ENCODE results near the gene RAB14. TPM values are rescaled to one million over a fixed set of nuclear protein-coding genes. Genes with fewer than 3 reads are reported as not detected.
A peak's percentile ranks its signal among the peaks of the same experiment; 100 is the strongest.
"Not testable (repeated sequence)": the region's sequence is repeated elsewhere in the genome, so short reads cannot be mapped to it uniquely, and the experiment has no call there.

Gene RAB14
- total and polyA plus RNA-seq, 7 experiments from 2014 or later: 30.5 to 66.5 (median 46.4) TPM

DNA sequence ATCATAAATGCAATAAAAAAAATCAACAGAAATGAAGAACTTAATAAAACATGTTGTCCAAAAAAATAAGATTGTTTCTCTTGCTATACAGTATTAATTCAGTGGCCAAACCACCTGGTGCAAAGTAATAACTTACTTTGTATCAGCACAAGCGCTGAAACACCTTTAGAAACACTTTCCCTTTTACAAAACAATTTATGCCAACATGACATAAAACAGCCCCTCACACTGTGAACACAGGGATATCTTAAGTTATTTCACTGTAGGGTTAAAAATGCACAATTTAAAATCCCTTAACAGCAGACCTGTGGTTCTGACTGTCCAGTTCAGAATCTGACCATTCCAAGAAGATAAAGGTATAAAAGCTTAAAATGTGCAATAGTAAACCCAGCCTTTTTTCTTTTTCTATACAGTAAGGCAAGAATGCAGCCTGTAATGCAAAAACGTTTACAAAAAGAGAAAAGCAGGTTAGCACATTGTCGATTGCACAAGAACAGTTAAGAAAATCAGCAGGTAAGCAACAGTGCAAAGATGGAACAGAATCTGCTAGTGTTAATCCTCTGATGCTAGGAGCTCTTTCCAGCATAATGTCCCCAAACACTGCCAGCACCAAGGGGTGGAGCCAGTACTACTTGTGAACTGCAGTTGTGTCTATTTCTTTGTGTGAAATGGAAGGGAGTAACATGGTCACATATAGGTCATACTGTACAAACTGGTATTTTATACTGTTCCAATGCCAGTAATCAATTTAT, 21.6 kb downstream of the RAB14 start:
- no peaks in the 10 kb centered on the region for H3K9me3 Mint-ChIP-seq
- H3K36me3 ChIP-seq (ENCODE audit: control insufficient read depth in 2 of 3, insufficient read depth in 3 of 3, low read length in 3 of 3): peaks cover 7 to 38% (median 11%) of the 10 kb centered on the region in 3 experiments
- H3K27ac Mint-ChIP-seq: peak overlapping the region; percentile 2 to 74 (median 53)
- DNase-seq: no peak
- no peak overlapping the region for H3K4me3 ChIP-seq (ENCODE audit: low read length)
- no peaks in the 10 kb centered on the region for H3K9me3 ChIP-seq (ENCODE audit: control insufficient read depth in 2 of 3, low read length in 3 of 3)
- intact Hi-C loops (cut with micrococcal nuclease): loop anchor here in 1 of 2 donors (10.0 kb wide), 1 partner anchor 415 kb away; no protein-coding TSS in a partner anchor
- H3K4me1 Mint-ChIP-seq: peaks cover 4 to 37% (median 28%) of the 10 kb centered on the region in 7 donors
- peak overlapping the region; percentile 10 for H3K27ac ChIP-seq (ENCODE audit: low read depth, low read length)
- no peaks in the 10 kb centered on the region for H3K27me3 Mint-ChIP-seq
- no peaks in the 10 kb centered on the region for H3K27me3 ChIP-seq (ENCODE audit: control insufficient read depth in 2 of 2, insufficient read depth in 2 of 2, low read length in 2 of 2)
- peaks cover under 1 to 4% of the 10 kb centered on the region in 2 donors for H3K4me1 ChIP-seq (ENCODE audit: control insufficient read depth in 2 of 2, insufficient read depth in 2 of 2, low read length in 2 of 2)
- no peak for ATAC-seq
- POLR2A ChIA-PET: no interaction called here
- CTCF ChIA-PET: no interaction called here
- peaks cover 5 to 37% (median 26%) of the 10 kb centered on the region in 5 donors for H3K36me3 Mint-ChIP-seq
- H3K4me3 Mint-ChIP-seq: no peak overlapping the region

- H3K27me3 Mint-ChIP-seq; CTCF ChIA-PET; H3K27ac ChIP-seq (ENCODE audit: low read depth, low read length); DNase-seq; H3K9me3 Mint-ChIP-seq; H3K9me3 ChIP-seq (ENCODE audit: control insufficient read depth in 2 of 3, low read length in 3 of 3); POLR2A ChIA-PET; H3K4me3 ChIP-seq (ENCODE audit: low read length); H3K4me1 ChIP-seq (ENCODE audit: control insufficient read depth in 2 of 2, insufficient read depth in 2 of 2, low read length in 2 of 2); ATAC-seq; H3K27me3 ChIP-seq (ENCODE audit: control insufficient read depth in 2 of 2, insufficient read depth in 2 of 2, low read length in 2 of 2); H3K4me3 Mint-ChIP-seq: not testable (repeated sequence)
- intact Hi-C loops (cut with micrococcal nuclease): loop anchor here in 1 of 2 donors (10.0 kb wide), 1 partner anchor 415 kb away; no protein-coding TSS in a partner anchor
- H3K36me3 Mint-ChIP-seq: peaks cover 5 to 41% (median 29%) of the 10 kb centered on the region in 5 donors
- peaks cover 0 to 29% (median 20%) of the 10 kb centered on the region in 7 donors for H3K4me1 Mint-ChIP-seq
- H3K27ac Mint-ChIP-seq: peak overlapping the region in 4 of 9 donors; percentile 17 to 74 (median 58)
- peaks cover 7 to 43% (median 11%) of the 10 kb centered on the region in 3 experiments for H3K36me3 ChIP-seq (ENCODE audit: control insufficient read depth in 2 of 3, insufficient read depth in 3 of 3, low read length in 3 of 3)
Measured at GRCh38 chr9:121179373-121179721, 22.3 kb downstream of the RAB14 start.

- no peak for DNase-seq
- H3K27me3 ChIP-seq (ENCODE audit: control insufficient read depth in 2 of 2, insufficient read depth in 2 of 2, low read length in 2 of 2): no peaks in the 10 kb centered on the region
- H3K27ac Mint-ChIP-seq: peak overlapping the region in 6 of 9 donors; percentile 44 to 69 (median 60)
Measured at GRCh38 chr9:121178676-121179372, 22.8 kb downstream of the RAB14 start.

DNA sequence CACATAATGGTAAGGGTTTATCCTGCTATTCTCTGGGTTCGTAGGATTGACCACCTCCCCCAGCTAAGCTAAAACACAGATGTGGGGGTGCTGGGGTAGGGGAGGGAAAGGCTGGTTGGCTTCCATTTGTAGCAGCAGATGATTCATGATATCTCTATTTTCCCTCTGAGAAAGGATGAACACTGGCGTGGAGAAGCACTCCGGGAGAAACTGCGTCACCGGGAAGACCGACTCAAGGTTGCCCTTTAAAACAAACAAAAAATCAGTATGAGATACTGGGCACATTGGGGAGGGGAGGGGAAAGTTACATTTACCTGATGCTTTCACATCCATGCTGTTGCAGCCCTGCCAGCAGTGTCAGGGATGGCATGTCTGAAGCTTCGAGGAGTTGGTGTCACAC, 28.2 kb downstream of the RAB14 start:
- POLR2A ChIA-PET: interaction anchor here (0.8 to 1.6 kb wide), 2 partner anchors 52 to 329 kb away, joined by 3 to 6 read pairs; no protein-coding TSS in a partner anchor
- H3K27ac Mint-ChIP-seq: peak overlapping the region in 8 of 9 donors; percentile 30 to 87 (median 72)
- H3K27ac ChIP-seq (ENCODE audit: low read depth, low read length): no peak overlapping the region
- H3K27me3 Mint-ChIP-seq: no peaks in the 10 kb centered on the region
- H3K36me3 Mint-ChIP-seq: peaks cover 4 to 61% (median 38%) of the 10 kb centered on the region in 5 donors
- H3K9me3 Mint-ChIP-seq: no peaks in the 10 kb centered on the region
- H3K4me1 ChIP-seq (ENCODE audit: control insufficient read depth in 2 of 2, insufficient read depth in 2 of 2, low read length in 2 of 2): peaks cover 0 to 10% of the 10 kb centered on the region in 2 donors
- H3K4me1 Mint-ChIP-seq: peaks cover 3 to 14% (median 11%) of the 10 kb centered on the region in 7 donors
- no peak overlapping the region for H3K4me3 ChIP-seq (ENCODE audit: low read length)
- CTCF ChIA-PET: interaction anchor here (1.1 to 1.2 kb wide), 2 partner anchors 17 to 39 kb away, joined by 3 to 5 read pairs; no protein-coding TSS in a partner anchor
- no peak for DNase-seq
- H3K4me3 Mint-ChIP-seq: peak overlapping the region in 1 of 10 donors; percentile 47
- H3K9me3 ChIP-seq (ENCODE audit: control insufficient read depth in 2 of 3, low read length in 3 of 3): no peaks in the 10 kb centered on the region
- ATAC-seq: no peak
- no peaks in the 10 kb centered on the region for H3K27me3 ChIP-seq (ENCODE audit: control insufficient read depth in 2 of 2, insufficient read depth in 2 of 2, low read length in 2 of 2)
- intact Hi-C loops (cut with micrococcal nuclease): loop anchor here (2.0 to 10.0 kb wide), 2 partner anchors 17 to 409 kb away; no protein-coding TSS in a partner anchor
- peaks cover 7 to 82% (median 26%) of the 10 kb centered on the region in 3 experiments for H3K36me3 ChIP-seq (ENCODE audit: control insufficient read depth in 2 of 3, insufficient read depth in 3 of 3, low read length in 3 of 3)

More at GRCh38 chr9:121178676-121179372, 22.8 kb downstream of the RAB14 start:
- Histone ChIP-seq H3K4me1 (ENCODE audit: control insufficient read depth in 2 of 2, insufficient read depth in 2 of 2, low read length in 2 of 2) (no peaks in the 10 kb centered on the region), H3K36me3 (ENCODE audit: control insufficient read depth in 2 of 3, insufficient read depth in 3 of 3, low read length in 3 of 3) (peaks cover 7 to 45% (median 13%) of the 10 kb centered on the region in 3 experiments), H3K9me3 (ENCODE audit: control insufficient read depth in 2 of 3, low read length in 3 of 3) (no peaks in the 10 kb centered on the region), H3K4me3 (ENCODE audit: low read length) (no peak overlapping the region), H3K27ac (ENCODE audit: low read depth, low read length) (no peak overlapping the region)
- ATAC-seq: no peak
- no peaks in the 10 kb centered on the region for H3K27me3 Mint-ChIP-seq
- no peaks in the 10 kb centered on the region for H3K9me3 Mint-ChIP-seq
- H3K4me3 Mint-ChIP-seq: no peak overlapping the region
- peaks cover 8 to 44% (median 30%) of the 10 kb centered on the region in 5 donors for H3K36me3 Mint-ChIP-seq
- H3K4me1 Mint-ChIP-seq: peaks cover 0 to 24% (median 15%) of the 10 kb centered on the region in 7 donors
- intact Hi-C loops (cut with micrococcal nuclease): loop anchor here in 1 of 2 donors (10.0 kb wide), 1 partner anchor 414 kb away; no protein-coding TSS in a partner anchor
- CTCF ChIA-PET: interaction anchor here (0.8 kb wide), 1 partner anchor 10 kb away, joined by 3 read pairs; no protein-coding TSS in a partner anchor
- POLR2A ChIA-PET: no interaction called here

- ATAC-seq: no peak
- DNase-seq: no peak
- no peak overlapping the region for H3K4me3 Mint-ChIP-seq
- POLR2A ChIA-PET: interaction anchor here (0.8 to 1.6 kb wide), 3 partner anchors 51 to 328 kb away, joined by 3 to 6 read pairs (median 3); no protein-coding TSS in a partner anchor
- H3K9me3 ChIP-seq (ENCODE audit: control insufficient read depth in 2 of 3, low read length in 3 of 3): no peaks in the 10 kb centered on the region
- peaks cover 7 to 20% (median 17%) of the 10 kb centered on the region in 7 donors for H3K4me1 Mint-ChIP-seq
- peaks cover 7 to 88% (median 26%) of the 10 kb centered on the region in 3 experiments for H3K36me3 ChIP-seq (ENCODE audit: control insufficient read depth in 2 of 3, insufficient read depth in 3 of 3, low read length in 3 of 3)
- H3K27ac ChIP-seq (ENCODE audit: low read depth, low read length): no peak overlapping the region
- H3K9me3 Mint-ChIP-seq: no peaks in the 10 kb centered on the region
- intact Hi-C loops (cut with micrococcal nuclease): loop anchor here (2.0 to 10.0 kb wide), 2 partner anchors 16 to 408 kb away; no protein-coding TSS in a partner anchor
- no peaks in the 10 kb centered on the region for H3K27me3 Mint-ChIP-seq
- peak overlapping the region in 6 of 9 donors; percentile 6 to 87 (median 62) for H3K27ac Mint-ChIP-seq
- H3K36me3 Mint-ChIP-seq: peaks cover 4 to 66% (median 43%) of the 10 kb centered on the region in 5 donors
- peaks cover 0 to 16% of the 10 kb centered on the region in 2 donors for H3K4me1 ChIP-seq (ENCODE audit: control insufficient read depth in 2 of 2, insufficient read depth in 2 of 2, low read length in 2 of 2)
- no peaks in the 10 kb centered on the region for H3K27me3 ChIP-seq (ENCODE audit: control insufficient read depth in 2 of 2, insufficient read depth in 2 of 2, low read length in 2 of 2)
- H3K4me3 ChIP-seq (ENCODE audit: low read length): no peak overlapping the region
- CTCF ChIA-PET: interaction anchor here (0.6 to 1.2 kb wide), 5 partner anchors 17 to 1725 kb away, joined by 3 to 5 read pairs (median 3); no protein-coding TSS in a partner anchor
Measured at GRCh38 chr9:121172726-121173487, 28.8 kb downstream of the RAB14 start.

All from naive thymus-derived CD4-positive, alpha-beta T cell (primary cell).